ENCODE results near the gene MAPK11.

MAPK11 gene

GRCh38 chr22:50255099-50255498, 15.1 kb downstream of the MAPK11 start:
- ChIA-PET CTCF (interaction anchor here (0.8 to 1.2 kb wide), 3 partner anchors 11 to 86 kb away, joined by 3 to 4 read pairs (median 3); partner anchors contain the start of gene TUBGCP6), POLR2A (no interaction called here)
- peaks cover 0 to 19% (median 18%) of the 10 kb centered on the region in 4 experiments for H3K4me1 ChIP-seq (ENCODE audit: control extremely low read depth in 1 of 4, control insufficient read depth in 4 of 4, insufficient read depth in 4 of 4, low read length in 3 of 4)
- H3K36me3 ChIP-seq (ENCODE audit: control insufficient read depth in 4 of 4, insufficient read depth in 4 of 4, low read length in 3 of 4): peaks cover 0 to 49% (median 19%) of the 10 kb centered on the region in 4 experiments
- no peaks in the 10 kb centered on the region for H3K27me3 ChIP-seq (replicated peaks in 2 of 5; ENCODE audit: control insufficient read depth in 4 of 5, insufficient read depth in 5 of 5, low read length in 4 of 5)
- DNase-seq: no peak
- no peak overlapping the region for H3K4me3 ChIP-seq (ENCODE audit: control insufficient read depth in 1 of 7, extremely low read depth in 1 of 7, insufficient read depth in 4 of 7, low read depth in 2 of 7, low read length in 6 of 7)
- WGBS (ENCODE audit: insufficient coverage): 94% methylated on average over 16 of the region's 19 CpGs
- H3K9me3 ChIP-seq (ENCODE audit: control extremely low read depth in 1 of 5, control insufficient read depth in 4 of 5, insufficient read depth in 2 of 5, low read depth in 1 of 5, low read length in 4 of 5): no peaks in the 10 kb centered on the region
- H3K27ac ChIP-seq (ENCODE audit: insufficient read depth in 1 of 2, low read depth in 1 of 2, low read length in 2 of 2, poor library complexity in 1 of 2, severe bottlenecking in 2 of 2): no peak overlapping the region

GRCh38 chr22:50253941-50254340, 16.2 kb downstream of the MAPK11 start:
- no peak overlapping the region for H3K27ac ChIP-seq (ENCODE audit: insufficient read depth in 1 of 2, low read depth in 1 of 2, low read length in 2 of 2, poor library complexity in 1 of 2, severe bottlenecking in 2 of 2)
- H3K36me3 ChIP-seq (ENCODE audit: control insufficient read depth in 4 of 4, insufficient read depth in 4 of 4, low read length in 3 of 4): peaks cover 0 to 49% (median 22%) of the 10 kb centered on the region in 4 experiments

GRCh38 chr22:50253046-50253915, 16.9 kb downstream of the MAPK11 start:
- Histone ChIP-seq H3K4me1 (ENCODE audit: control extremely low read depth in 1 of 4, control insufficient read depth in 4 of 4, insufficient read depth in 4 of 4, low read length in 3 of 4) (peaks cover 0 to 29% (median 25%) of the 10 kb centered on the region in 4 experiments), H3K36me3 (ENCODE audit: control insufficient read depth in 4 of 4, insufficient read depth in 4 of 4, low read length in 3 of 4) (peaks cover 0 to 46% (median 25%) of the 10 kb centered on the region in 4 experiments), H3K27me3 (replicated peaks in 2 of 5; ENCODE audit: control insufficient read depth in 4 of 5, insufficient read depth in 5 of 5, low read length in 4 of 5) (no peaks in the 10 kb centered on the region), H3K27ac (ENCODE audit: insufficient read depth in 1 of 2, low read depth in 1 of 2, low read length in 2 of 2, poor library complexity in 1 of 2, severe bottlenecking in 2 of 2) (no peak overlapping the region), H3K4me3 (ENCODE audit: control insufficient read depth in 1 of 7, extremely low read depth in 1 of 7, insufficient read depth in 4 of 7, low read depth in 2 of 7, low read length in 6 of 7) (no peak overlapping the region), H3K9me3 (ENCODE audit: control extremely low read depth in 1 of 5, control insufficient read depth in 4 of 5, insufficient read depth in 2 of 5, low read depth in 1 of 5, low read length in 4 of 5) (no peaks in the 10 kb centered on the region)
- CTCF ChIA-PET: interaction anchor here (0.7 to 4.0 kb wide), 19 partner anchors 8 to 354 kb away, joined by 3 to 31 read pairs (median 4); partner anchors contain the start of genes DENND6B, MAPK12, PLXNB2 and SCO2
- WGBS (ENCODE audit: insufficient coverage): 95% methylated on average over 20 of the region's 22 CpGs
- POLR2A ChIA-PET: interaction anchor here (0.6 to 1.4 kb wide), 2 partner anchors 9 to 328 kb away, joined by 3 read pairs; no protein-coding TSS in a partner anchor
- DNase-seq: no peak

More at GRCh38 chr22:50253941-50254340, 16.2 kb downstream of the MAPK11 start:
- Histone ChIP-seq H3K27me3 (replicated peaks in 2 of 5; ENCODE audit: control insufficient read depth in 4 of 5, insufficient read depth in 5 of 5, low read length in 4 of 5) (no peaks in the 10 kb centered on the region), H3K4me1 (ENCODE audit: control extremely low read depth in 1 of 4, control insufficient read depth in 4 of 4, insufficient read depth in 4 of 4, low read length in 3 of 4) (peaks cover 0 to 29% (median 25%) of the 10 kb centered on the region in 4 experiments), H3K4me3 (ENCODE audit: control insufficient read depth in 1 of 7, extremely low read depth in 1 of 7, insufficient read depth in 4 of 7, low read depth in 2 of 7, low read length in 6 of 7) (no peak overlapping the region), H3K9me3 (ENCODE audit: control extremely low read depth in 1 of 5, control insufficient read depth in 4 of 5, insufficient read depth in 2 of 5, low read depth in 1 of 5, low read length in 4 of 5) (no peaks in the 10 kb centered on the region)
- ChIA-PET CTCF (interaction anchor here (0.6 to 1.6 kb wide), 4 partner anchors 53 to 215 kb away, joined by 3 to 8 read pairs (median 3); partner anchors contain the start of gene PLXNB2), POLR2A (no interaction called here)
- whole genome bisulfite sequencing (ENCODE audit: insufficient coverage): 94% methylated on average over 5 of the region's 8 CpGs
- no peak for DNase-seq

GRCh38 chr22:50252082-50253045, 17.8 kb downstream of the MAPK11 start:
- H3K4me3 ChIP-seq (ENCODE audit: control insufficient read depth in 1 of 7, extremely low read depth in 1 of 7, insufficient read depth in 4 of 7, low read depth in 2 of 7, low read length in 6 of 7): peak overlapping the region in 4 of 7 experiments; percentile 71 to 90 (median 79)
- H3K9me3 ChIP-seq (ENCODE audit: control extremely low read depth in 1 of 5, control insufficient read depth in 4 of 5, insufficient read depth in 2 of 5, low read depth in 1 of 5, low read length in 4 of 5): no peaks in the 10 kb centered on the region
- H3K27me3 ChIP-seq (replicated peaks in 2 of 5; ENCODE audit: control insufficient read depth in 4 of 5, insufficient read depth in 5 of 5, low read length in 4 of 5): no peaks in the 10 kb centered on the region
- WGBS (ENCODE audit: insufficient coverage): 52% methylated on average over 23 of the region's 25 CpGs
- peak; percentile 66 to 80 (median 77) for DNase-seq
- H3K4me1 ChIP-seq (ENCODE audit: control extremely low read depth in 1 of 4, control insufficient read depth in 4 of 4, insufficient read depth in 4 of 4, low read length in 3 of 4): peaks cover 0 to 32% (median 27%) of the 10 kb centered on the region in 4 experiments
- CTCF ChIA-PET: interaction anchor here (0.6 to 4.0 kb wide), 23 partner anchors 8 to 354 kb away, joined by 3 to 31 read pairs (median 4); partner anchors contain the start of genes DENND6B, MAPK12, PLXNB2 and SCO2
- POLR2A ChIA-PET: interaction anchor here (0.6 to 1.4 kb wide), 2 partner anchors 10 to 327 kb away, joined by 3 read pairs; no protein-coding TSS in a partner anchor
- peaks cover 0 to 45% (median 28%) of the 10 kb centered on the region in 4 experiments for H3K36me3 ChIP-seq (ENCODE audit: control insufficient read depth in 4 of 4, insufficient read depth in 4 of 4, low read length in 3 of 4)
- H3K27ac ChIP-seq (ENCODE audit: insufficient read depth in 1 of 2, low read depth in 1 of 2, low read length in 2 of 2, poor library complexity in 1 of 2, severe bottlenecking in 2 of 2): no peak overlapping the region

- Histone ChIP-seq H3K9me3 (ENCODE audit: control extremely low read depth in 1 of 5, control insufficient read depth in 4 of 5, insufficient read depth in 2 of 5, low read depth in 1 of 5, low read length in 4 of 5) (no peaks in the 10 kb centered on the region), H3K27ac (ENCODE audit: insufficient read depth in 1 of 2, low read depth in 1 of 2, low read length in 2 of 2, poor library complexity in 1 of 2, severe bottlenecking in 2 of 2) (no peak overlapping the region), H3K4me3 (ENCODE audit: control insufficient read depth in 1 of 7, extremely low read depth in 1 of 7, insufficient read depth in 4 of 7, low read depth in 2 of 7, low read length in 6 of 7) (peak overlapping the region; percentile 38 to 90 (median 76)), H3K36me3 (ENCODE audit: control insufficient read depth in 4 of 4, insufficient read depth in 4 of 4, low read length in 3 of 4) (peaks cover 0 to 42% (median 28%) of the 10 kb centered on the region in 4 experiments), H3K4me1 (ENCODE audit: control extremely low read depth in 1 of 4, control insufficient read depth in 4 of 4, insufficient read depth in 4 of 4, low read length in 3 of 4) (peaks cover 0 to 32% (median 27%) of the 10 kb centered on the region in 4 experiments), H3K27me3 (replicated peaks in 2 of 5; ENCODE audit: control insufficient read depth in 4 of 5, insufficient read depth in 5 of 5, low read length in 4 of 5) (no peaks in the 10 kb centered on the region)
- DNase-seq: peak in 2 of 3 donors; percentile 35 to 63
- under 1% methylated on average over 27 of the region's 36 CpGs for whole genome bisulfite sequencing (ENCODE audit: insufficient coverage)
- ChIA-PET CTCF (interaction anchor here (0.9 to 4.0 kb wide), 18 partner anchors 8 to 248 kb away, joined by 3 to 31 read pairs (median 4); partner anchors contain the start of gene DENND6B), POLR2A (interaction anchor here (0.8 to 1.4 kb wide), 3 partner anchors 11 to 285 kb away, joined by 3 to 5 read pairs (median 3); no protein-coding TSS in a partner anchor)
Measured at GRCh38 chr22:50251477-50252081, 18.6 kb downstream of the MAPK11 start.
